ENCODE results near the gene SC5D. TPM values are rescaled to one million over a fixed set of nuclear protein-coding genes. Genes with fewer than 3 reads are reported as not detected.

Gene SC5D
- total and polyA plus RNA-seq, 2 of the 8 experiments (the other 6 are each of a cell fraction or from before 2014, with no cell fraction given): 73.9 to 90.3 TPM

DNA sequence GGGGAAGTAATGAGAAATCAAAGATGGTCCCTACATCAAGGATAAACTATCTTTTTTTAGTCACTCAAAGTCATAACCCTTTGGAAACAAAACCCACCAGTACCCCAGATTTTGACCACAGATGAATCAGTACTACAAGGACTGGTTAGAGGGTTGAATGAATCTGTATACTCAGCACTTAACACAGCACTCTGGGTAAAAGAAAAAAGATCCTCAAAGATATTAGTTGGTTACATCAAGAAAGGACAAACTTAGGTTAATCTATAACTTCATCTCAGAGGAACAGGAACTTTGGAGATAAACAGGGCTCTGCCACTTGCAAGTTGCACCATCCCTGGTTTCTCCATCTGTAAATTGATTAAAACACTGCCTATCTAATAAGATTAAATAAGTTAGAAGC is 18.8 kb downstream of the SC5D start:
- no peak for DNase-seq (ENCODE audit: low read depth in 1 of 2, low spot score in 2 of 2)
- no peaks in the 10 kb centered on the region for H4K20me1 ChIP-seq (replicated peaks in 1 of 2; ENCODE audit: control insufficient read depth in 1 of 2, insufficient read depth in 2 of 2, low read length in 2 of 2)
- TF ChIP-seq BACH1 (IDR thresholded peaks at IDR 0.05; ENCODE audit: low read length) (no peak), SP2 (IDR thresholded peaks at IDR 0.05; ENCODE audit: low read length) (no peak), BRCA1 (IDR thresholded peaks at IDR 0.05; ENCODE audit: low read depth, low read length) (no peak), SAP30 (IDR thresholded peaks at IDR 0.05; ENCODE audit: insufficient read depth, insufficient replicate concordance, low read length) (no peak), RNF2 (IDR thresholded peaks at IDR 0.05; ENCODE audit: borderline replicate concordance, low read depth, low read length, missing control alignments, poor library complexity, severe bottlenecking) (no peak), HDAC2 (IDR thresholded peaks at IDR 0.05; ENCODE audit: borderline replicate concordance in 1 of 2, low read depth in 2 of 2, low read length in 2 of 2) (no peak), GABPA (IDR thresholded peaks at IDR 0.05; ENCODE audit: borderline replicate concordance, insufficient read depth, low read length) (no peak), TAF1 (IDR thresholded peaks at IDR 0.05; ENCODE audit: low read depth, low read length) (no peak), EP300 (IDR thresholded peaks at IDR 0.05; ENCODE audit: borderline replicate concordance in 1 of 2, low read depth in 2 of 2, low read length in 2 of 2) (no peak), EZH2 (IDR thresholded peaks at IDR 0.05; ENCODE audit: low read depth, low read length, severe bottlenecking) (no peak)
- TF ChIP-seq, protein P1, sequence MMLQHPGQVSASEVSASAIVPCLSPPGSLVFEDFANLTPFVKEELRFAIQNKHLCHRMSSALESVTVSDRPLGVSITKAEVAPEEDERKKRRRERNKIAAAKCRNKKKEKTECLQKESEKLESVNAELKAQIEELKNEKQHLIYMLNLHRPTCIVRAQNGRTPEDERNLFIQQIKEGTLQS (IDR thresholded peaks at IDR 0.05; ENCODE audit: insufficient read depth, low read depth, low read length): no peak
- TF ChIP-seq, protein P2, sequence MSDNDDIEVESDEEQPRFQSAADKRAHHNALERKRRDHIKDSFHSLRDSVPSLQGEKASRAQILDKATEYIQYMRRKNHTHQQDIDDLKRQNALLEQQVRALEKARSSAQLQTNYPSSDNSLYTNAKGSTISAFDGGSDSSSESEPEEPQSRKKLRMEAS (IDR thresholded peaks at IDR 0.05): no peak

More for the DNA sequence above, 18.8 kb downstream of the SC5D start:
- no peak overlapping the region for H2BK5ac ChIP-seq (ENCODE audit: low read depth, low read length)
- H3K4me2 ChIP-seq (ENCODE audit: insufficient read depth in 1 of 2, low read depth in 2 of 2, low read length in 2 of 2): no peak overlapping the region
- H3K18ac ChIP-seq (ENCODE audit: extremely low read depth, low read length): no peak overlapping the region
- no peak overlapping the region for H4K8ac ChIP-seq (ENCODE audit: extremely low read depth, insufficient read depth, low read length)
- H3K27ac ChIP-seq (ENCODE audit: low read depth, low read length): no peak overlapping the region
- no peak overlapping the region for H2BK120ac ChIP-seq (replicated peaks; ENCODE audit: low read depth, low read length)
- H2BK12ac ChIP-seq (ENCODE audit: low read depth, low read length): no peak overlapping the region
- no peak overlapping the region for H2BK15ac ChIP-seq (ENCODE audit: low read length)
- peaks cover 7 to 31% (median 18%) of the 10 kb centered on the region in 4 experiments for H3K36me3 ChIP-seq (ENCODE audit: control insufficient read depth in 2 of 4, insufficient read depth in 4 of 4, low read length in 3 of 4)
- H3K9me3 ChIP-seq (ENCODE audit: insufficient read depth in 2 of 2, low read depth in 1 of 2, low read length in 1 of 2): no peaks in the 10 kb centered on the region
- H3K23me2 ChIP-seq (ENCODE audit: low read depth, low read length): no peaks in the 10 kb centered on the region
- H4K91ac ChIP-seq (replicated peaks; ENCODE audit: insufficient read length, low read length): no peak overlapping the region
- no peak overlapping the region for H2BK20ac ChIP-seq (ENCODE audit: low read length)
- no peaks in the 10 kb centered on the region for H3K79me1 ChIP-seq (ENCODE audit: low read depth, low read length)
- no peak overlapping the region for H2AK5ac ChIP-seq (ENCODE audit: low read depth, low read length)
- ChIA-PET CTCF (ENCODE audit: partially characterized antibody) (no interaction called here), POLR2A (ENCODE audit: partially characterized antibody) (interaction anchor here (0.6 kb wide), 1 partner anchor 271 kb away, joined by 3 read pairs; no protein-coding TSS in a partner anchor)
- FAIRE-seq: no peak
- H3K4me3 ChIP-seq (ENCODE audit: extremely low read depth in 1 of 4, insufficient read depth in 2 of 4, low read depth in 3 of 4, low read length in 4 of 4): no peak overlapping the region
- no peaks in the 10 kb centered on the region for H3K27me3 ChIP-seq (replicated peaks in 1 of 4; ENCODE audit: control insufficient read depth in 3 of 4, extremely low read depth in 1 of 4, insufficient read depth in 3 of 4, low read length in 3 of 4)
- no peak overlapping the region for H3K23ac ChIP-seq (ENCODE audit: insufficient read length)
- no peaks in the 10 kb centered on the region for H3K79me2 ChIP-seq (ENCODE audit: control insufficient read depth in 1 of 2, insufficient read depth in 2 of 2, low read length in 2 of 2)
- H3K56ac ChIP-seq (replicated peaks; ENCODE audit: insufficient read length, low read depth, low read length): no peak overlapping the region
- H2AFZ ChIP-seq (ENCODE audit: low read length): no peak overlapping the region
- H3K4me1 ChIP-seq (replicated peaks in 1 of 4; ENCODE audit: control insufficient read depth in 3 of 4, insufficient read depth in 4 of 4, low read length in 3 of 4): no peaks in the 10 kb centered on the region
- H4K5ac ChIP-seq (ENCODE audit: insufficient read length, low read depth, low read length): no peak overlapping the region
- H3K9ac ChIP-seq (replicated peaks in 1 of 4; ENCODE audit: extremely low read depth in 1 of 4, low read depth in 3 of 4, low read length in 3 of 4): no peak overlapping the region
- H3K4ac ChIP-seq (replicated peaks; ENCODE audit: insufficient read length, low read depth, low read length): no peak overlapping the region
- H3K14ac ChIP-seq (ENCODE audit: insufficient read length): no peak overlapping the region

All from H1 (cell line).